Measurements from ENCODE around the gene NOXO1. TPM values are rescaled to one million over a fixed set of nuclear protein-coding genes. Genes with fewer than 3 reads are reported as not detected.

NOXO1 gene
- polyA plus RNA-seq, 1 of the 3 experiments (the other 2 are of a cell fraction), result 0.21 TPM

DNA sequence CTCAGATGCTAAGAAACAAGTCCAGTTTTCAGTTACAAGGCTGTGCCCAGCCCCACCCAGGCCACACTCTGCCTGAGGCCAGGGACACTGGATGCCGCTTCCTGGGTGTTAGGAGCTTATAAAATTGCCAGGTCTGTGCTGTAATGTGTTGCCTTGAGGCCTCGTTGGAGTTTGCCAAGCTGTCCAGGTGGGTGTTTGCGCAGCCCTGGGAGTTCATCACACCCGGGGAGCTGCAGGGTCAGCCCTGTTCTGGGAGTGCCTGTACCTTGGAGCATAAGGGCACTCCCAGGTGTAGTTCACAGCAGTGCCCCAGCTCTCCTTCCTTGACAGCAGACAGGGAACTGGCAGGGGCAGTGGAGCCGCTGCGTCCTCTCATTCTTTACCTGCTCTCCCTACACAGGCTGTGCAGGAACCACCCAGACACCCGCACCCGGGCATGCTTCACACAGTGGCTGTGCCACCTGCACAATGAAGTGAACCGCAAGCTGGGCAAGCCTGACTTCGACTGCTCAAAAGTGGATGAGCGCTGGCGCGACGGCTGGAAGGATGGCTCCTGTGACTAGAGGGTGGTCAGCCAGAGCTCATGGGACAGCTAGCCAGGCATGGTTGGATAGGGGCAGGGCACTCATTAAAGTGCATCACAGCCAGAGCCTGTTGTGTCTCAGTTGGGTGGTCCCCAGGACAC lies 4.3 kb upstream of the NOXO1 start:
- CTCF ChIA-PET, result interaction anchor here (1.0 to 12.9 kb wide), 3 partner anchors 9 to 31 kb away, joined by 3 to 108 read pairs (median 3); no protein-coding TSS in a partner anchor
- Histone ChIP-seq H2AFZ (ENCODE audit: low read depth) (no peak overlapping the region), H3K79me2 (ENCODE audit: insufficient read depth) (peaks cover 19% of the 10 kb centered on the region; the same call in 1 of the 2 replicates), H3K4me1 (ENCODE audit: control insufficient read depth in 1 of 2, insufficient read depth in 2 of 2, low read depth in 1 of 2, low read length in 1 of 2) (peaks cover 8 to 32% of the 10 kb centered on the region in 2 experiments; a peak in 2 of 4 replicates), H3K9ac (peak overlapping the region; percentile 85; the same call in 1 of the 2 replicates), H3K27me3 (ENCODE audit: insufficient read depth) (no peaks in the 10 kb centered on the region), H3F3A (replicated peaks; ENCODE audit: insufficient read depth) (peaks cover 15% of the 10 kb centered on the region), H3K4me3 (ENCODE audit: low read depth in 2 of 2, low read length in 1 of 2) (peak overlapping the region; percentile 77 to 80; a peak in 3 of 4 replicates), H3K9me2 (no peaks in the 10 kb centered on the region), H4K20me1 (ENCODE audit: insufficient read depth) (no peaks in the 10 kb centered on the region), H3K27ac (ENCODE audit: low read depth in 2 of 2, low read length in 1 of 2) (no peak overlapping the region), H3K36me3 (replicated peaks in 1 of 2; ENCODE audit: control insufficient read depth in 1 of 2, insufficient read depth in 2 of 2, low read length in 1 of 2) (peaks cover 5 to 13% of the 10 kb centered on the region in 2 experiments), H3K4me2 (peak overlapping the region; percentile 99), H3K9me3 (no peaks in the 10 kb centered on the region)
- DNase-seq, result no peak
- POLR2A ChIA-PET, result interaction anchor here (1.1 to 1.8 kb wide), 3 partner anchors 14 to 21 kb away, joined by 4 to 8 read pairs (median 5); partner anchors contain the start of genes RPS2 and TBL3
- WGBS (ENCODE audit: low lambda C conversion rate), result 92% methylated on average over 13 of the region's 14 CpGs
- TF ChIP-seq FOXM1 (IDR thresholded peaks at IDR 0.05; ENCODE audit: low read depth) (no peak), EZH2phosphoT487 (IDR thresholded peaks at IDR 0.05; ENCODE audit: borderline replicate concordance, low read depth) (no peak), RFX5 (IDR thresholded peaks at IDR 0.05; ENCODE audit: low read length) (no peak), YY1 (IDR thresholded peaks at IDR 0.05; ENCODE audit: low read depth) (no peak), FOXJ3 (CRISPR knock-in tag; IDR thresholded peaks at IDR 0.05) (no peak)
- TF ChIP-seq, protein P1, sequence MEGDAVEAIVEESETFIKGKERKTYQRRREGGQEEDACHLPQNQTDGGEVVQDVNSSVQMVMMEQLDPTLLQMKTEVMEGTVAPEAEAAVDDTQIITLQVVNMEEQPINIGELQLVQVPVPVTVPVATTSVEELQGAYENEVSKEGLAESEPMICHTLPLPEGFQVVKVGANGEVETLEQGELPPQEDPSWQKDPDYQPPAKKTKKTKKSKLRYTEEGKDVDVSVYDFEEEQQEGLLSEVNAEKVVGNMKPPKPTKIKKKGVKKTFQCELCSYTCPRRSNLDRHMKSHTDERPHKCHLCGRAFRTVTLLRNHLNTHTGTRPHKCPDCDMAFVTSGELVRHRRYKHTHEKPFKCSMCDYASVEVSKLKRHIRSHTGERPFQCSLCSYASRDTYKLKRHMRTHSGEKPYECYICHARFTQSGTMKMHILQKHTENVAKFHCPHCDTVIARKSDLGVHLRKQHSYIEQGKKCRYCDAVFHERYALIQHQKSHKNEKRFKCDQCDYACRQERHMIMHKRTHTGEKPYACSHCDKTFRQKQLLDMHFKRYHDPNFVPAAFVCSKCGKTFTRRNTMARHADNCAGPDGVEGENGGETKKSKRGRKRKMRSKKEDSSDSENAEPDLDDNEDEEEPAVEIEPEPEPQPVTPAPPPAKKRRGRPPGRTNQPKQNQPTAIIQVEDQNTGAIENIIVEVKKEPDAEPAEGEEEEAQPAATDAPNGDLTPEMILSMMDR (IDR thresholded peaks at IDR 0.05), result no peak
- TF ChIP-seq, protein P2, sequence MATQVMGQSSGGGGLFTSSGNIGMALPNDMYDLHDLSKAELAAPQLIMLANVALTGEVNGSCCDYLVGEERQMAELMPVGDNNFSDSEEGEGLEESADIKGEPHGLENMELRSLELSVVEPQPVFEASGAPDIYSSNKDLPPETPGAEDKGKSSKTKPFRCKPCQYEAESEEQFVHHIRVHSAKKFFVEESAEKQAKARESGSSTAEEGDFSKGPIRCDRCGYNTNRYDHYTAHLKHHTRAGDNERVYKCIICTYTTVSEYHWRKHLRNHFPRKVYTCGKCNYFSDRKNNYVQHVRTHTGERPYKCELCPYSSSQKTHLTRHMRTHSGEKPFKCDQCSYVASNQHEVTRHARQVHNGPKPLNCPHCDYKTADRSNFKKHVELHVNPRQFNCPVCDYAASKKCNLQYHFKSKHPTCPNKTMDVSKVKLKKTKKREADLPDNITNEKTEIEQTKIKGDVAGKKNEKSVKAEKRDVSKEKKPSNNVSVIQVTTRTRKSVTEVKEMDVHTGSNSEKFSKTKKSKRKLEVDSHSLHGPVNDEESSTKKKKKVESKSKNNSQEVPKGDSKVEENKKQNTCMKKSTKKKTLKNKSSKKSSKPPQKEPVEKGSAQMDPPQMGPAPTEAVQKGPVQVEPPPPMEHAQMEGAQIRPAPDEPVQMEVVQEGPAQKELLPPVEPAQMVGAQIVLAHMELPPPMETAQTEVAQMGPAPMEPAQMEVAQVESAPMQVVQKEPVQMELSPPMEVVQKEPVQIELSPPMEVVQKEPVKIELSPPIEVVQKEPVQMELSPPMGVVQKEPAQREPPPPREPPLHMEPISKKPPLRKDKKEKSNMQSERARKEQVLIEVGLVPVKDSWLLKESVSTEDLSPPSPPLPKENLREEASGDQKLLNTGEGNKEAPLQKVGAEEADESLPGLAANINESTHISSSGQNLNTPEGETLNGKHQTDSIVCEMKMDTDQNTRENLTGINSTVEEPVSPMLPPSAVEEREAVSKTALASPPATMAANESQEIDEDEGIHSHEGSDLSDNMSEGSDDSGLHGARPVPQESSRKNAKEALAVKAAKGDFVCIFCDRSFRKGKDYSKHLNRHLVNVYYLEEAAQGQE (IDR thresholded peaks at IDR 0.05; ENCODE audit: low read depth, low read length), result no peak
- TF ChIP-seq, protein P3, sequence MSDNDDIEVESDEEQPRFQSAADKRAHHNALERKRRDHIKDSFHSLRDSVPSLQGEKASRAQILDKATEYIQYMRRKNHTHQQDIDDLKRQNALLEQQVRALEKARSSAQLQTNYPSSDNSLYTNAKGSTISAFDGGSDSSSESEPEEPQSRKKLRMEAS (IDR thresholded peaks at IDR 0.05; ENCODE audit: low read depth), result no peak
